ENCODE data around the gene CHAC2. TPM values are rescaled to one million over a fixed set of nuclear protein-coding genes. Genes with fewer than 3 reads are reported as not detected.
"Not testable (repeated sequence)": the region's sequence is repeated elsewhere in the genome, so short reads cannot be mapped to it uniquely, and the experiment has no call there.

Gene CHAC2
- total RNA-seq, 1 donor from 2014 or later, result 3.6 TPM

- H3K36me3 ChIP-seq (ENCODE audit: insufficient read depth, low read length), result peaks cover 23% of the 10 kb centered on the region
- H4K20me1 ChIP-seq (ENCODE audit: insufficient read depth, low read length), result no peaks in the 10 kb centered on the region
- no peak overlapping the region for H3K27ac ChIP-seq (ENCODE audit: low read depth, low read length)
- FAIRE-seq (no peak), DNase-seq (ENCODE audit: low read depth) (no peak)
- no peak overlapping the region for H3K4me3 ChIP-seq (ENCODE audit: insufficient read depth, low read depth, low read length)
- TF ChIP-seq CTCF (IDR thresholded peaks at IDR 0.05; ENCODE audit: insufficient read depth, low read depth, low read length) (no peak), EZH2 (IDR thresholded peaks at IDR 0.05; ENCODE audit: insufficient read depth, low read length) (no peak)
- H3K9me3 Mint-ChIP-seq (ENCODE audit: unreplicated experiment), result no peaks in the 10 kb centered on the region
- no peaks in the 10 kb centered on the region for H3K9me3 ChIP-seq (ENCODE audit: insufficient read depth, low read depth, low read length)
- H2AFZ ChIP-seq (ENCODE audit: low read depth, low read length), result no peak overlapping the region
- H3K27me3 ChIP-seq (ENCODE audit: insufficient read depth, low read length), result no peaks in the 10 kb centered on the region
- H3K27me3 Mint-ChIP-seq (ENCODE audit: low read depth, unreplicated experiment), result no peaks in the 10 kb centered on the region
- H3K4me2 ChIP-seq (ENCODE audit: low read length), result no peak overlapping the region
- H3K4me1 ChIP-seq (ENCODE audit: insufficient read depth, low read length), result no peaks in the 10 kb centered on the region
- peaks cover 3% of the 10 kb centered on the region for H3K36me3 Mint-ChIP-seq (ENCODE audit: low read depth, unreplicated experiment)
- no peaks in the 10 kb centered on the region for H3K79me2 ChIP-seq (ENCODE audit: insufficient read depth, low read length)
- H3K27ac Mint-ChIP-seq (ENCODE audit: unreplicated experiment), result no peak overlapping the region
- no peak overlapping the region for H3K4me3 Mint-ChIP-seq (ENCODE audit: unreplicated experiment)
- no peaks in the 10 kb centered on the region for H3K4me1 Mint-ChIP-seq (ENCODE audit: low read depth, unreplicated experiment)
- H3K9ac ChIP-seq (ENCODE audit: low read length), result no peak overlapping the region
These were observed 52.4 kb downstream of the CHAC2 start for GRCh38 chr2:53820048-53820447.

GRCh38 chr2:53820711-53821110 is 53.1 kb downstream of the CHAC2 start:
- Mint-ChIP-seq H3K9me3 (ENCODE audit: unreplicated experiment) (no peaks in the 10 kb centered on the region), H3K27ac (ENCODE audit: unreplicated experiment) (no peak overlapping the region), H3K4me1 (ENCODE audit: low read depth, unreplicated experiment) (no peaks in the 10 kb centered on the region), H3K27me3 (ENCODE audit: low read depth, unreplicated experiment) (no peaks in the 10 kb centered on the region), H3K4me3 (ENCODE audit: unreplicated experiment) (no peak overlapping the region), H3K36me3 (ENCODE audit: low read depth, unreplicated experiment) (peaks cover 3% of the 10 kb centered on the region)
- Histone ChIP-seq H3K4me3 (ENCODE audit: insufficient read depth, low read depth, low read length) (no peak overlapping the region), H3K9me3 (ENCODE audit: insufficient read depth, low read depth, low read length) (no peaks in the 10 kb centered on the region), H3K79me2 (ENCODE audit: insufficient read depth, low read length) (no peaks in the 10 kb centered on the region), H4K20me1 (ENCODE audit: insufficient read depth, low read length) (no peaks in the 10 kb centered on the region), H2AFZ (ENCODE audit: low read depth, low read length) (no peak overlapping the region), H3K9ac (ENCODE audit: low read length) (no peak overlapping the region), H3K27ac (ENCODE audit: low read depth, low read length) (no peak overlapping the region), H3K27me3 (ENCODE audit: insufficient read depth, low read length) (no peaks in the 10 kb centered on the region), H3K4me1 (ENCODE audit: insufficient read depth, low read length) (no peaks in the 10 kb centered on the region), H3K4me2 (ENCODE audit: low read length) (no peak overlapping the region), H3K36me3 (ENCODE audit: insufficient read depth, low read length) (peaks cover 18% of the 10 kb centered on the region)
- TF ChIP-seq CTCF (IDR thresholded peaks at IDR 0.05; ENCODE audit: insufficient read depth, low read depth, low read length), result no peak
- no peak for TF ChIP-seq EZH2 (IDR thresholded peaks at IDR 0.05; ENCODE audit: insufficient read depth, low read length)
- FAIRE-seq, result no peak
- peak; percentile 13 for DNase-seq (ENCODE audit: low read depth)

- peaks cover under 1% of the 10 kb centered on the region for H3K36me3 Mint-ChIP-seq (ENCODE audit: low read depth, unreplicated experiment)
- Histone ChIP-seq H3K9ac (ENCODE audit: low read length) (no peak overlapping the region), H3K4me2 (ENCODE audit: low read length) (no peak overlapping the region), H3K4me1 (ENCODE audit: insufficient read depth, low read length) (no peaks in the 10 kb centered on the region), H4K20me1 (ENCODE audit: insufficient read depth, low read length) (no peaks in the 10 kb centered on the region), H2AFZ (ENCODE audit: low read depth, low read length) (no peak overlapping the region), H3K79me2 (ENCODE audit: insufficient read depth, low read length) (no peaks in the 10 kb centered on the region), H3K9me3 (ENCODE audit: insufficient read depth, low read depth, low read length) (no peaks in the 10 kb centered on the region), H3K4me3 (ENCODE audit: insufficient read depth, low read depth, low read length) (no peak overlapping the region), H3K27me3 (ENCODE audit: insufficient read depth, low read length) (no peaks in the 10 kb centered on the region), H3K36me3 (ENCODE audit: insufficient read depth, low read length) (peaks cover 15% of the 10 kb centered on the region), H3K27ac (ENCODE audit: low read depth, low read length) (no peak overlapping the region)
- no peak overlapping the region for H3K4me3 Mint-ChIP-seq (ENCODE audit: unreplicated experiment)
- no peak overlapping the region for H3K27ac Mint-ChIP-seq (ENCODE audit: unreplicated experiment)
- FAIRE-seq (no peak), DNase-seq (ENCODE audit: low read depth) (no peak)
- H3K4me1 Mint-ChIP-seq (ENCODE audit: low read depth, unreplicated experiment), result peaks cover 2% of the 10 kb centered on the region
- H3K9me3 Mint-ChIP-seq (ENCODE audit: unreplicated experiment), result no peaks in the 10 kb centered on the region
- TF ChIP-seq CTCF (IDR thresholded peaks at IDR 0.05; ENCODE audit: insufficient read depth, low read depth, low read length) (no peak), EZH2 (IDR thresholded peaks at IDR 0.05; ENCODE audit: insufficient read depth, low read length) (no peak)
- no peaks in the 10 kb centered on the region for H3K27me3 Mint-ChIP-seq (ENCODE audit: low read depth, unreplicated experiment)
These were observed 54.2 kb downstream of the CHAC2 start for GRCh38 chr2:53821810-53822209.

- DNase-seq (ENCODE audit: low read depth); H3K4me3 Mint-ChIP-seq (ENCODE audit: unreplicated experiment); H3K27me3 Mint-ChIP-seq (ENCODE audit: low read depth, unreplicated experiment): not testable (repeated sequence)
These were observed 56.0 kb downstream of the CHAC2 start for GRCh38 chr2:53823639-53824038.

More at GRCh38 chr2:53823639-53824038, 56.0 kb downstream of the CHAC2 start:
- FAIRE-seq; H3K27me3 ChIP-seq (ENCODE audit: insufficient read depth, low read length); H3K9ac ChIP-seq (ENCODE audit: low read length); H2AFZ ChIP-seq (ENCODE audit: low read depth, low read length); H3K4me3 ChIP-seq (ENCODE audit: insufficient read depth, low read depth, low read length); H3K27ac ChIP-seq (ENCODE audit: low read depth, low read length); H3K27ac Mint-ChIP-seq (ENCODE audit: unreplicated experiment); H3K36me3 ChIP-seq (ENCODE audit: insufficient read depth, low read length); H3K79me2 ChIP-seq (ENCODE audit: insufficient read depth, low read length); H3K4me1 Mint-ChIP-seq (ENCODE audit: low read depth, unreplicated experiment); H3K36me3 Mint-ChIP-seq (ENCODE audit: low read depth, unreplicated experiment); H3K4me1 ChIP-seq (ENCODE audit: insufficient read depth, low read length); H4K20me1 ChIP-seq (ENCODE audit: insufficient read depth, low read length); H3K4me2 ChIP-seq (ENCODE audit: low read length); H3K9me3 Mint-ChIP-seq (ENCODE audit: unreplicated experiment); H3K9me3 ChIP-seq (ENCODE audit: insufficient read depth, low read depth, low read length): not testable (repeated sequence)
